Measurements from ENCODE around the gene CHML. TPM values are rescaled to one million over a fixed set of nuclear protein-coding genes. Genes with fewer than 3 reads are reported as not detected.

CHML gene, protein sequence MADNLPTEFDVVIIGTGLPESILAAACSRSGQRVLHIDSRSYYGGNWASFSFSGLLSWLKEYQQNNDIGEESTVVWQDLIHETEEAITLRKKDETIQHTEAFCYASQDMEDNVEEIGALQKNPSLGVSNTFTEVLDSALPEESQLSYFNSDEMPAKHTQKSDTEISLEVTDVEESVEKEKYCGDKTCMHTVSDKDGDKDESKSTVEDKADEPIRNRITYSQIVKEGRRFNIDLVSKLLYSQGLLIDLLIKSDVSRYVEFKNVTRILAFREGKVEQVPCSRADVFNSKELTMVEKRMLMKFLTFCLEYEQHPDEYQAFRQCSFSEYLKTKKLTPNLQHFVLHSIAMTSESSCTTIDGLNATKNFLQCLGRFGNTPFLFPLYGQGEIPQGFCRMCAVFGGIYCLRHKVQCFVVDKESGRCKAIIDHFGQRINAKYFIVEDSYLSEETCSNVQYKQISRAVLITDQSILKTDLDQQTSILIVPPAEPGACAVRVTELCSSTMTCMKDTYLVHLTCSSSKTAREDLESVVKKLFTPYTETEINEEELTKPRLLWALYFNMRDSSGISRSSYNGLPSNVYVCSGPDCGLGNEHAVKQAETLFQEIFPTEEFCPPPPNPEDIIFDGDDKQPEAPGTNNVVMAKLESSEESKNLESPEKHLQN
- total RNA-seq (2022; extraction: Qiagen RNA extraction): 7.3 to 11.3 TPM (median 10.1 TPM) in 5 replicates

DNA sequence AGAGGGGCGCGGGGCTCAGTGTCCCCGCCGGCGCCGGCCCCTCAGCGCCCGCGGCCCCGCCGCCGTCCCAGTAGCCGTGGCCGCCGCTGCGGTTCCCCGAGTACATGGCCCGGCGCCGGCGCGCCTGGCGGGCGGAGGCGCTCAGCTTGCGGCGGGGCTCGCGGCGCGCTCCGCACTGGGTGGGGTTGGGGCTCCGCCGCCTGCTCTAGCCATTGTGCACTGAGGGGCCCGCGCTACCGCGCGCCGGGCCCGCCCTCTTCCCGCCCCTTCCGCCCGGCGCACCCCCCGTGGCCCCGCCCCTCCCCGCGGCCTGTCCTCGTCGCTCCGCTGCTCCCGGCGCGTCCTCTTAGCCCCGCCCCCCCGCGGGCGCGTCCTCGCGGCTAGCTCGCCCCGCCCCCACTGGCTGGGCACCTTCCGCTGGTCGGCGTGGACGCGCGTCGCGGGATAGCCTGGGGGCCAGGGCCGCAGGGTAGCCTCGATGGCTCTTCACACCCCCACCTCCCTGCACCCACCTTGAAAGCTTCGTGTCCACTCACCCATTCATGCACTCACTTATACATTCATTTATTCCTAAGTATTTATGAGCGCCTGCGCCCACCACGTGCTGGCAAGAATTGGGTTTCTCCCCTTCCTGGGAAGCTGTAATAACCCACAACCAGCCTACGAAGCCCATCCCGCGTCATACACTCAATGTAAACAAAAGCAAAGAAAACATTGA lies at the start of gene CHML, which contains the start of gene OPN3:
TSS of gene CHML (minus strand) at position 221 of the 718 bp plus-strand sequence. CDS start 4,603 bp downstream, outside the sequence.
TSS of gene OPN3 (minus strand) at position 221 of the 718 bp plus-strand sequence. CDS start at position 106, 115 bp downstream.

DNA sequence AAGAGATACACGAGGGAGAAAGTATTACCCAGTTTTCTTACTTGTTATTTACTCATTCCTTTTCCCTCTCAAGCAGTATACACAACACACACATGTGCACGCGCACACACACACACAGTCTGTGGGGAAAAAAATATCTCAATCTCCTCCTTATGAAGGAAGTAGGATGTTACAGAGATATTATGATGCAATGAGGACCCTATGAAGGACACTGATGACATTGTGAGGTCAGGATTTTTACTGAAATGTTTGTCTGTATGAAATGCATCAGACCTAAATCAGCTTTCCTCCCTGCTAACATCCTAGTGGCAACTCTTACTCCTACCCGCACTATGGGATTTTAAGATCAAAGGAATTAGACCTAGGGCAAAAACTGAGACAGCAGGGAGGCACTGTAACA lies 11.8 kb upstream of the CHML start, which contains the start of gene WDR64:
TSS of gene WDR64 (plus strand) at position 270 of the 400 bp plus-strand sequence. CDS start 204 bp downstream, outside the sequence.

Other genes starting within 250 kb of the CHML start
- gene FH, start 120.6 kb downstream of the CHML start, total RNA-seq (2022; extraction: Qiagen RNA extraction): 84.2 to 89.1 TPM (median 87.9 TPM) in 5 replicates
- gene KMO, start 108.0 kb downstream of the CHML start, total RNA-seq (2022; extraction: Qiagen RNA extraction): 0.55 to 1.2 TPM (median 1.1 TPM) in 5 replicates
- gene OPN3, start within 50 bp of the CHML start, total RNA-seq (2022; extraction: Qiagen RNA extraction): 54.6 to 66.9 TPM (median 59.3 TPM) in 5 replicates
- not detected in 5 replicates for gene WDR64, start 11.9 kb upstream of the CHML start, total RNA-seq (2022; extraction: Qiagen RNA extraction)
- 21.8 to 28.5 TPM (median 25.3 TPM) in 5 replicates for gene EXO1, start 207.8 kb upstream of the CHML start, total RNA-seq (2022; extraction: Qiagen RNA extraction)